COLO829 (cell line): ENCODE data around the gene CBY2.

ENCODE experiments used
- DNase-seq: peaks from one replicate; pipeline ENCODE4 v3.0.0; 2012; ENCODE audit warnings: low spot score

CBY2 gene

DNA sequence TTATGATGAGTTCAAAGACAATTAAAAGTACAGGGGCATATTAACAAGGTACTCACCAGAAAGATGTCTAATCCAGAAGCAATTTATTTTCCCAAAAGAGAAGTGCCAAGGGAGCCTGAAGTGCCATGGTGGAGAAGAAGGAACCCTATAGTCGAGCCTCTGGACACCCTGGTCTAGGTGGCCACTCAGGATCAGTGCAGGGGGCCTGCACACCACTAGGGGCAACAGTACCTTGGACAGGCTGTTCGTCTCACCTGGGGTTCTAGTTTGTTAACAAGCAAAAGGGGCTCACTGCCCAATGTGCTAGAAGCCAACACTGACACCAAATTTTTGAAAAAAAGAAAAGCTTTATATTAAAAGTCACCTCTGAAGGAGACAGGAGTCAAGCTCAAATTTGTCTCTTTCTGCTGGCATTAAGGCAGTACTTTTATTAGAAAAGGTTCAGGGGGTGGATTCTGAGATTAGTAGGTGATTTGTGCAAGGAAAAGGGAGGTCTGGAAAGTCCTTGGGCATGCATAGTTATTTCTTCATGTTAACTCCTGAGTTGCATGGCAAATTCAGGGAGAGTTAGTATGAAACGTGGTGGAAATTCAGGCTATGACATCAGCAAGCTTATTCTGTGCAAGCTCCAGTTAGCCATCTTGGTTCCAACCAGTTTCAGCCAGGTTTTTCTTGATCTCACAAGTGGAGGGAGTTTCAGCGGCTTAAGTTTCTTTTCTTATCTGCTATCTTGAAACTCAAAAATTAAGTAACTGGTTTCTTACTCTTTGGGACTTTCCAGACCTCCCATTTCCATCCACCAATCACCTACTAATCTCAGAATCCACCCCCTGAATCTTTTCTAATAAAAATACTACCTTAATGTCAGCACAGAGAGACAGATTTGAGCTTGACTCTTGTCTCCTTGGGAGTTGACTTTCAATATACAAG lies 884 bp upstream of the CBY2 start:
- no peak for DNase-seq

DNA sequence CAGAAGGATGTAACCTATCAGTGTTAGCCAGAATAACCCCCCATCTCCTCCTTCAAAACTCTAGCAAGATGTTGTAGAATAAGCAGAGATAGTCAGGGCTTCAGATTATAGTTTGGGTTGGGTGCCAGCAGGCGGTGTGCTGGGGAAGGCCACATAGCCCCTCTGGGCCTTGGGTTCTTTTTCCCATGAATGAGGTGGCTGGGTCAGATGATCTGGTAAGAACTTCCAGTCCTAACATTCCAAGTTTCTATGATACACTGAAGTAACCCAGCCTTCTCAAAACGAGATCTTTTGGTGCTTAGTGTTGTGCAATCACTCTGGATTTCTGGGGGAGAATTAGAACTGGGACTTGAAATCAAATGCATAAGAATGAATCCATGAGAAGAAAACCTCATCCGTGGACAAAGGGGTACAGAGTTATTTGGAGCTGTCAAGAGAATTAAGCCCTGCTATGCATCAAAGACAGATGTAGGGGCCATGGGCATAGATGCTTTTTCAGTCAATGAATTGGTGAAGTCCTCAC lies 810 bp downstream of the CBY2 start:
- no peak for DNase-seq

DNA sequence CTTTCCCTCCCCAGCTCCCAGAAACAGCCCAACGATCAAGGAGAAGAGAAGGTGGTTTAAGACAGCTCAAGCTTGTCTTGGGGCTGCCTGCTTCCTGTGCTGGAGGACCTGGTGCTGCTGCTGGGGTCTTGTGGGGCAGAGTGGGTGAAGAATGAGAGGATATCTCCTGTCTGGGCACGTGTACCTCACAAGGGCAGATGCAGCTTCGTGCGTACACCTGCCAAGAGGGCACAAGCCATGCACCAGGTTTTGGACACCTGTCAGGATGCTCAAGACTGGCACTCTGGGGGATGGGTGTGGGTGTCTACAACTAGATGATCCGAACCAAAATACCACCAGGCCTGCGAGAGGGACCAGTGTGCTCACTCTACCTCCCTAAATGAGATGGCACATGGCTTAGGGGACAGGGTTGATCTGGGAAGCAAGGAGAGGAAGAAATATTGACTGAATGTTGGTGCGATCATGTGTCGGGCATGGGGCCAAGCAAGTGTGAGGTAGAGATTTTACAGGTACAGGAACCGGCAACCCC lies 2.2 kb downstream of the CBY2 start:
- DNase-seq, result no peak

DNA sequence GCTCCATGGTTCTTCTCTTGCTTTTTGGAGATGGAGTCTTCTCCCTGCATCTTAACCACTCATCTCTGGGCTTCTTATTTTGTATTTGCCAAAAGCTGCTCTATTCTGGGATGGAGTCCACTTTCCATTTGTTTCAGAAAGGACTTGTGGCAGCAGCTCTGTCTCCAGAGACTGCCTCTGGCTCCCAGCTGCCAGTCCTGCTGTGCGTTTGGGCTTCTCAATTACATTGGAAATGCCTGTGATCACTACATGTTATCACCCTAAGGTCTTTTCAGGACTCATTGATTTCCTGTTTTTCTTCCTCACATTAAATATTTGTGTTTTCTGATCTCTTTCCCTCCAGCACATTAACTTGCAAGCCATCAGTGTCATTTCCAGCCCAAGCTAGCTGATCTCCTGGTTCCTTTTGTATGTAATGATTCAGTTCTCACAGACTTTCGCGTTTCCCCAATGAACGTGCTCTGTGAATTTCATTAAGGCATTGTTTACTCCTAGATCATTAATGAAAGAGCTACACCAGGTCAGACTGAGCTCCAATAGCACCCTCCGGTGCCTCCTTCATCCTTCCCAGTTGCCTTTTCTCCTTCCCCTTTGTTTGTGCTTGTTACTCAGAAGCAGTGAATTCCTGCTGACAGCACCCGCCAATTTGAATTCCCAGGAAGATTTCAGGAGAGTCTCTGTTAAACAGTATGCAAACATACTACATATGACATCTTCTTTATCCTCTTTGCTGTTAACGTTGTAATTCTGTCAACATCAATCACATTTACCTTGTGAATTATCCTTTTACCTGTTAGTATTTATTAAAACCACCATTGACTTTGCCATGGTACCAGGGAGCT lies 3.0 kb downstream of the CBY2 start:
- no peak for DNase-seq

DNA sequence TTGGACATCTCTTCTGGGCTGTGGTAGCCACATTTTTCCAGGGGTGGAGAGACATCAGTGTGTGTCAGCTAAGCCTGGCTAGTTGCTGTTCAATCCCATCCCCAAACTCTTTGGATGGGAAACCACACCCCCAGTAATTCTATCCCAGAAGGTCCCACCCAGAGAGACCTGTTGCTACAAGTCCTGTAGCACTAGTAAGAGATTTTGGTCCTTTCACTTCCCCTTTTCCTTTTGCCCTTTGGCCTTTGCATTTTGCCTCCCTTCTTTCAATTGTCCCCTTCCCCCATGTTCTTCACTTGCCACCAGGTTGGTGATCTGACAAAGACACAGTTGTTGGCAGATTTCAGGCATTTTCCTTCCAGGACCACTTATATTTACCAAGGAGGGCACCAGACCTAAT lies 3.8 kb downstream of the CBY2 start:
- DNase-seq, result no peak

DNA sequence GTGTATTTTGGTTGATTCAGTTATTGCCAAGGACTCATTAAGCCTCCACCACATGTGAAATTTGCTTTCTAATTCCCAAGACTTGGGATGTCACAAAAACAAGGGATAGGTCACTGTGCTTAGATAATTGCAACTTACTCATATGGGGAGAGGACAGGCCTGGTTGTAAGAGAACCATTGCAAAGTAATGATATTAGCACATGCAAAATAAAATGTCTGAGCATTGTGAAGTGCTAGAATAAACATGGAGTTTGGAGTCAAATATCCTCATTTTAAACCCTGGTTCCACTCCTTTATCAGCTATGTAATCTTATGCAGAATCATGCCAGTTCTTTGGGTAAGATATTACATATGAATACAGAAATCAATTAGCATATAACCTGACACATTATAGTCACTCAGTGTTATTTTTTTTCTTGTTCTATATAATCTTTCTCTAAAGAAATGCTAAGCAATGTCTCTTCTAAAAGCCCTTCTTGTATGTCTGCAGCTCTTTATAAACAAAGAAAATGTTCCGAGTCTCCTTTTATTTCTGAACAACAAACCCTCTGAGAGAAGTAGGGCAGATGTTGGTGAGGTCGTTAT lies 5.5 kb downstream of the CBY2 start:
- DNase-seq, result no peak

DNA sequence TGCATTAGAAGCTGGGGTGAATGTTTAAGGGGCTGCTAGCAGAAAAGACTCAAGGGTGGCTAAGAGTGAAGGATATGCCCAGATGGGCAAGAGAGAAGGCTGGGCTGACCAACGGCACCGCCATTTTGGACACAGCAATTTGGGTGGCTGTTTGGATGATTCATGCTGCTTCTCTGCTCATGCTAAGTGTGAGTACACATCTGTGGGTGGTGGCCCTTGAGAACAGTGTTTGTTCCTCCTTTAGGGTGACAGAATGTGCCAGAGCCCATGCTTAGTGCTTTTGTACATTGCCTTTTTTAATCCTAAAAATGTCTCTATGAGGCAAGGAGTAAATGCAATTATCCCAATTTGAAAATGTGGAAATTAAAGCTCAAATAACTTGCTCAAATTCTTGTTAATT lies 9.8 kb downstream of the CBY2 start:
- DNase-seq, result no peak

DNA sequence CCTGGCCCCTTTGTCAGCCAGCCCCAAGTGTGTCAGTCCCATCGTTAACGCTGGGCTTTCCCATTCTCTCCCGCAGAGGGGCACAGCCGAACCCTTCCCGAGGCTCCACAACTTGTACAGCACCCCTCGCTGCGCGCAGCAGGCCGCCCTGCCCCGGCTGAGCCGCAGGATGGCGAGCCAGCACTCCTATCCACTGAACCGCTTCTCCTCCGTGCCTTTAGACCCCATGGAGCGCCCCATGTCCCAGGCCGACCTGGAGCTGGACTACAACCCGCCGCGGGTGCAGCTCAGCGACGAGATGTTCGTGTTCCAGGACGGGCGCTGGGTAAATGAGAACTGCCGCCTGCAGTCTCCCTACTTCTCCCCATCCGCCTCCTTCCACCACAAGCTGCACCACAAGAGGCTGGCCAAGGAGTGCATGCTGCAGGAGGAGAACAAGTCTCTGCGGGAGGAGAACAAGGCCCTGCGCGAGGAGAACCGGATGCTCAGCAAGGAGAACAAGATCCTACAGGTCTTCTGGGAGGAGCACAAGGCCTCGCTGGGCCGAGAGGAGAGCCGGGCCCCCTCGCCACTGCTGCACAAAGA lies 11.1 kb downstream of the CBY2 start:
- DNase-seq, result no peak

DNA sequence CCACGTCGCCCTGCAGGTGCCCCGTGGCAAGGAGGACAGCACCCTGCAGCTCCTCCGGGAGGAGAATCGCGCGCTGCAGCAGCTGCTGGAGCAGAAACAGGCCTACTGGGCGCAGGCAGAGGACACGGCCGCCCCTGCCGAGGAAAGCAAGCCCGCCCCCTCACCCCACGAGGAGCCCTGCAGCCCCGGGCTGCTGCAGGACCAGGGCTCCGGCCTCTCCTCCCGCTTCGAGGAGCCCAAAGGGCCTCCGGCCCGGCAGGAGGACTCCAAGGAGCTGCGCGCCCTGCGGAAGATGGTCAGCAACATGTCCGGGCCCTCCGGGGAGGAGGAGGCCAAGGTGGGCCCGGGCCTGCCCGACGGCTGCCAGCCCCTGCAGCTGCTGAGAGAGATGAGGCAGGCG lies 11.6 kb downstream of the CBY2 start:
- DNase-seq, result no peak

DNA sequence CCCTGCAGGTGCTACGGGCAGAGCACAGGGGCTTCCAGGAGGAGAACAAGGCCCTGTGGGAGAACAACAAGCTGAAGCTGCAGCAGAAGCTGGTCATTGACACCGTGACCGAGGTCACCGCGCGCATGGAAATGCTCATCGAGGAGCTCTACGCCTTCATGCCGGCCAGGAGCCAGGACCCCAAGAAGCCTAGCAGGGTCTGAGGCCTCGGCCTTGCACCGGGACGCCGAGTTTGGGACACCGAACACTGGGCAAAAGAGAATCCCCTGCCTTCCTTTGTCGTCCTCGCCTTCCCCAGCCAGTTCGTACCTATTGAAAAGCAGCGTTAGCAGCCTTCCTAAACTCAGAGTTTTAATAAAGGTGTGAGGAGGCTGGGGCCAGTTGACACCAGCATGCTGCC lies 12.1 kb downstream of the CBY2 start:
- DNase-seq, result no peak

DNA sequence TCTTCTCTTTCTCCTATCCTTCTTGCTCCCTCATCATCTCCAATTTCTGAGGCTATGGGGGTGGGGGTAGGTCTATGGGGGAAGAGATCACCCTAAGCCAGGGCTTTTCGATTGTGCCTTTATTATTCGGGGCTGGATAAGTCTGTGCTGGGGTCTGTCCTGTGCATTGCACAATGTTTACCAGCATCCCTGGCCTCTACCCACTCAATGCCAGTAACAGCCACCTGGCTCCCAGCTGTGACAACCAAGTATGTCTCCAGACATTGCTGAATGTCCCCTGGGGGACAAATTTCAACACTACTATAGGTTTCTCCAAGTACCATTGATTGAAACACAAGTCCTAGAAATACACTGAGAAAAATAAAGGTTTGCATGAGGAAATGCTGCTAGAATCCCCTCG lies 13.2 kb downstream of the CBY2 start:
- DNase-seq, result no peak

DNA sequence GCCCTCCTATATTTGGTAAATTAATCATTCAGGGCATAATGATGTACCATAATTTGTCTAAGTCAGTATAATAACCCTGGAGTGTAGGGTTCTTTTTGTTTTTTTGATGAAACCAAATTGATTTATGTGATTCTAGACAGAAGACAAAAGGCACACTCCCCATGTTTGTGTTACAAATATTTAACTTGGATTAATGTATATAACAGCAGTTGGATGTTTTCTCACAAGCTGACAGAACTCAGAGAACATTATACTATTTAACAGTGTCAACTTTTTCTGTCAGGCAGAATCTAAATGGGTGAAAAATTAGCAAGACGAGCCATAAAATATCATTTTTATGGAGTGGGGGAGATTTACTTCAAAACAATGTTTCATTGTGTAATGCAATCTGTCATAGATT lies 15.2 kb downstream of the CBY2 start:
- DNase-seq, result no peak

DNA sequence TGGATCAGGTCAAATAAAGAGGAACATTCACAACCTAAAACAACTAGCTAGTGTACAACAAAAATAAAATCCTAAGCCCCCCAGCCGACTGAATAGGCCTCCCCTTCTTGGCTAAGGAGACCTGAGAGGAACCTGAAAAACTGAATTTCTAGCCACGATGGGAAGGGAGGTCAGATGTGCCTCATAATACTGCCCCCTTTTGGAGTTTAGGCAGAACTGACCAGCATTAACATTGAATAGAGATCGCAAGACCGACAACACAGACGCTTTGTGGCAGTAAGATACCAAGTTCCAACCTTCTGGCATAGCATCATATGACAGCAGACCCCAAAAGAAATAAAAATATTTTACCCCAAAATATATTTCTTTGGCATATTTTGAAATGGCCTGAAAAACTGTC lies 15.9 kb downstream of the CBY2 start:
- DNase-seq, result peak; percentile 35

DNA sequence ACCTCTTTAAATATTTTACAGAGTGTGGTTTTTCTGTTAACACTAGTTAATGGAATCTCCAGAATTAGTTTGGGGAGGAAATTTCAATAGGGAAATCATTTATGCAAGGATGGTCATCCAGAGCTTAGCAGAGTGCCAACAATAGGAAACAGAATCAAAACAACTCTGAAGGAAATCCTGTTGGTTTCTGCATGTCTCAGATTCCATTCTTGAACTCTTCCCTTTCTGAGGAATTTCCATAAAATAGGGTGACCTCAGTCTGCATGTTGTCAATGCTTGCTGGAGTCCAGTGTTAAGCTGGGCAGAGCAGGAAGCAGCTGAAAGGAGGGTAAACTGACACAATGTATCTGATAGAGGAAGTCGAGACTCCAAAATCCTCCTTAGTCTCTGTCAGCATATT lies 16.9 kb downstream of the CBY2 start:
- no peak for DNase-seq

DNA sequence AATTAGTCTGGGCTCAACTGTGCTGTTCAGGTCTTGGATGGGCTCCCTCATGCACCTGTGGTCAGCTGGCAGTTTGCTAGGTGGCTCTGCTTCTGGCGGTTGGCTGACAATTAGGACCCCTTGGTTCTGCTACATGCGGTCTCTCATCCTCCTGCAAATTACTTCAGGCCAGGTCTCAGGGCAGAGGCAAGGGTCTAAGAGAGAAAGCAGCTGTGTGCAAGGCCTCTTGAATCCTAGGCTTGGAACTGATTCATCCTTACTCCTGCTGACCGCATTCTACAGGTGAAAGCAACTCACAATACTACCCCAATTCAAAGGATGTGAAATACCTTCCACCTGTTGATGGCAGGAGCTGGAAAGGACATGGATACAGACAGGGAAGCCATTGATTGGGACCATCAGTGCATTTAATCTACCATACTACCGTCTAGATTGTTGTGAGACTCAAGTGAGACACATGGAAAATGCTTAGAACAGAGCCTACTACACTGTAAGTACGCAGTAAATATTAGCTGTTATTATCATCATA lies 19.1 kb downstream of the CBY2 start:
- DNase-seq, result no peak

DNA sequence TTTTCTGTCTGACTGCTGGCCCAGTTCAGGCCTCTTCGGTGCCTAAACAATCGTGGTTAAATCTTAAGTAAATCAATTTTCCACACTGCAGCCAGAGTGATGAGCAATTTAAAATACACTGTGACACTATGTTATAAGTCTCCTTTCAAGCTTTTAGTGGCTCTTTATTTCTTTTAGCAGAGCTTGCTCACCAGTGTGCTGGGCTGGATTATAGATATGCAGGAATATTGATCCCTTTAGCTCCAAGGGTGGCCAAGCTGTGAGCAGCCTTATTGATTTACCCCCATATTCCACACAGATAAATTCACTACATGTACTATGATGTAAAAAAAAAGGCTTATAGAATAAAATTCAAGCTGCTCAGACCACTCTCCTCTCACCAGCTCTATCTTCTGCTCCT lies 21.7 kb downstream of the CBY2 start:
- no peak for DNase-seq

DNA sequence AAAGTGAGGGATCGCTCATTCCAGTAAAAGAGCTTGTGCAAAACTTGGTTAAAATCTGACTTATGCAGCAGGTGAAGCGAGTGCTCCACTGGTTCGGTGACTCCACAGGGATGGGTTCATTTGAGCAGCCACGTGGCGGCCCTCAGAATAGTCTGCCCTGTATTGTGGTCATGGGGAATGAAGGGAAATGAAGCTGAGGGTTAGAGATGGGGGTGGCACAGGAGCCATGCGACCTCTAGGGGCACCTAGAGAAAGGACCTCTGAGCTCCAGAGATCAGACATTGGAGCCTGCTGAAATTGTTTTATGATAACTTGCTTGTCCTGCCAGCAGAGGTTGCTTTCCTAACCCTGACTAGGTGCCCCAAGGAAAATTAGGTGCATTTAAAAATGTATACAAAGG lies 26.6 kb downstream of the CBY2 start:
- DNase-seq, result no peak

DNA sequence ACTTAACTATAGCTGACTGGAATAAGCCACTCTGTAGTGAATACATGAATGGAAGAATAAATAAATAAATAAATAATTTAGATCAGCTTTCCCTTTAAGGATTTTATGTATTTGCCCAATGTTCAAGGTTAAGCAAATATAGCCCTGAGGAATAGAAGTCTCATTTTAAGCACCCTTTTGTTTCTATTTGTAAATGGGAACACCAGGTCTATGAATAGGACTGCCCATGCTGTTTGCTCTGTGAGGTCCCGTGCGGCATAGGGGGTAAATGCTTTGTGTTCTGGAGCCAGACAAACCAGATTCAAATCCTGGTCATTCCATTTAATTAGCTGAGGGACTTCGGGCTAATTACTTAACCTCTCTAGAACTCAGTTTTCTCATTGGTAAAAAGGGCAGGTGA lies 29.3 kb downstream of the CBY2 start:
- no peak for DNase-seq

DNA sequence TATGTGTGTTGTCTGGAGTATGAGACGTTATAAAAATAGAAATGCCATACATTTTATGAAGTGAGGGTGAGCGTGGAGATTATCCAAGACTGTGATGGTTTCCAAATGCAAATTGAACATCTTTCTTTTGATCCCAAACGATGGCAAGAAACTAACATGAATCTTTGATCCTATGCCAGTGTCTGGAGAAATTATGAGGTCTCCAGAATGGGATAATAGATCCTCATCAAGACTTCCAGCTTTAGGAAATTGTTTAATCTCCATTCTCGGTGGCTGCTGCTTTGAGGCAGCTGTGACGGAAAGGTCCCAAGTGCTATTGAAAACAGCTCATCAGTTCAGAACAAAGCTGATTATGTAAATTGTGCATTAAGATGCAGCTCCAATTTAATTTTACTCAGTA lies 30.8 kb downstream of the CBY2 start:
- no peak for DNase-seq

DNA sequence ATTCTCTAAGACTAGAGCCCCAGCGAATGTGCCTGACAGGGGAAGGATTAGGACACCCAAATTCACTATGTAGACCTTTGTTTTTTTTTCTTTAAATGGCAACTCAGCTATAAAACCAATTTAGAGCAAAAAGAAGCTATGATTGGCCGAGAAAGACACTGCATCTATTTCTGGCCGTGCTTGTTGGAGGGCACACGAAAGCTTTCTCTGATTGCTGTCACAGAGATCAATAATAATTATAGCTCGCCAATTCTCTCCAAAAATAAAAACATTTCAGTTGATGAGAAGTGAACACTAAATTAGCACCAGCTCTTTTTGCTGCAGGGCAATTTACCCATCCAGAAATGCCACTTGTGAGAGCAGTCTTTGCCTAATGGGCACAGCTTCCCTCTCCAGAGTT lies 31.2 kb downstream of the CBY2 start:
- DNase-seq, result no peak

DNA sequence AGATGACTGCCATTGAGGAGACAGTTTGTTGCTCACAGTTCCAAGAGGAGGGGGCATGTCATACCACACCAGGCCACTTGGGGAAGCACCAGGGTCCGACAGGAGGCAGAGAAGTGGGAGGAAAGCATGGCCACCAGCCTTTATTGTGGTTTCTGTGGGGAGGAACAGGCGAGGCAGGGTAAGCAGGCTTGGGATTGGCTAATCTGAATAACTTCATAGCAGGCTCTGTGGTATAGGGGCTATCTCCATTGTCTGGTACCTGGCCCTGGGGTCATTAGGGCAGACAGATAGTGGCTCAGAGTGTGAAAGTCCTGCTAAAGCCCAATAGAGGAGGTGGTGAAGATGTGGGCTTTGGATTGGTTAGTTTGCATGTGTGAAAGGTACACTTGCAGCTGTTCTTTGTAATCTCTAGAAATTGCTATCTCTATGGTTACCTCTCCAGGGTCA lies 35.5 kb downstream of the CBY2 start:
- no peak for DNase-seq

DNA sequence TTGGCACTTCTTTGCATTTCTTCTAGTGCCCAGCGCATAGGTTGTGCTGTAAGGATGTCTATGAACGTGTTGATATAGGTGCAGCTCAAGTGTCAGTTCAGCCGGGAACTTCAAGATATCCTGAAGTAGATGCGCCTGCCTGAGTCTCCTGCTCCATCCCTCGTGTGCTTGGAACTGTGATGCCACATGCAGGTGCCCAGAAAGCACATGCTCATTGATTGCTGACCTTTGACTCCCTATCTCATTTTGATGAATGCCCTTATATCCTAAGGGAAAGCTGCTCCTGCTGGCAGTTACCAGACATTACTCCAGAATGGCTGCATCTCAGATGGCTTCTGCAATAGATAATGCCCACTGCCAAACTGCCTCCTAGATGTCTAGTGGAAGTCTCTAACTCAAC lies 40.9 kb downstream of the CBY2 start:
- DNase-seq, result no peak
